IPS-18c (cell line): ENCODE measurements around the gene NKIRAS1.
"Not testable (repeated sequence)": the region's sequence is repeated elsewhere in the genome, so short reads cannot be mapped to it uniquely, and the experiment has no call there.

Source experiments
- H3K4me3 ChIP-seq: 2 replicates; pipeline ENCODE4 v1.7.0; 2013; ENCODE audit warnings: low read depth, mild to moderate bottlenecking, low read length, moderate library complexity; ENCODE audit not compliant: insufficient read depth
- H3K9me3 ChIP-seq: one replicate; pipeline ENCODE4 v1.6.1; 2013; ENCODE audit warnings: mild to moderate bottlenecking, low read length, moderate library complexity; ENCODE audit not compliant: control insufficient read depth, insufficient read depth

Gene NKIRAS1

DNA sequence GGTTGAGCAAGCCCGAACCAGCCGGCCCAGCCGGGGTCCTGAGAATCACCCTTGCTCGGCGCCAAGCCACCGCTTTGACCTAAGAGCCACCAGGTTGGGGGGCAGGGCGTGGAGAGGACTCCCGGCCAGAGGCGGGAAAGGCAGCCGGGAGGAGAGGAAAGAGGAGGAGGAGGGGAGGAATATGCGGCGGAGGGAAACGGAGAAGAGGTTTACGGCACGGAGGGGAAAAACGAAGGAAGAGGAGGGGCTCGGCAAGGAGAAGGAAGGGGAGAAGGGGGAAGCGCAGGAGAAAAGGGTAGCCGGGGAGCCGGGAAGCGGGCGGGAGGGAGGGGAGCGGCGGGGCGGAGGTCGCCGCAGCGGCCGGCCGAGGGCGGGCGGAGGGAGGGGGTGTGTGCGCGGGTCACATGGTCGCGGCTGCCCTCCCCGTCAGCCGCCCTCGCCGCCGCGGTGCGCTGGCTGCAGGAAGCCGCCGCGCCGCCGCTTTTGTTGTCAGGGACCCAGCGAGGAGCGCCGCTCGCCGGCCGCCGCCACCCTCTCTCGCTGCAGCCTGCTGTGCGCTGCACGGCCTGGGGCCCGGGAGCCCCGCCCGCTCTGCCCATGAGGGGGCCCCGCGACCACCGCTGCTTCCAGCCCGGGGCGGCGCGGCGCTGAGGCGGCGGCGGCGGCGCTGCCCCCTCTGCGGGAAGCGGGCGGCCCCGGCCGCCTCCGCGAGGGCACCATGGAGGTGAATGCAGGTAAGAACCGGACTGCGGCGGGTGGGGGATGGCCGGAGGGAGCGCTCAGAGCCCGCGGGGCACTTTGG, 28.3 kb upstream of the NKIRAS1 start, which contains the start of gene NR1D2:
NR1D2 (plus strand) TSS at position 426 of the 802 bp plus-strand sequence; CDS start at position 719, 293 bp downstream.
- H3K4me3 ChIP-seq, result peak within 1 kb of the TSS; percentile 85
- H3K9me3 ChIP-seq, result no peaks in the 10 kb centered on the region

DNA sequence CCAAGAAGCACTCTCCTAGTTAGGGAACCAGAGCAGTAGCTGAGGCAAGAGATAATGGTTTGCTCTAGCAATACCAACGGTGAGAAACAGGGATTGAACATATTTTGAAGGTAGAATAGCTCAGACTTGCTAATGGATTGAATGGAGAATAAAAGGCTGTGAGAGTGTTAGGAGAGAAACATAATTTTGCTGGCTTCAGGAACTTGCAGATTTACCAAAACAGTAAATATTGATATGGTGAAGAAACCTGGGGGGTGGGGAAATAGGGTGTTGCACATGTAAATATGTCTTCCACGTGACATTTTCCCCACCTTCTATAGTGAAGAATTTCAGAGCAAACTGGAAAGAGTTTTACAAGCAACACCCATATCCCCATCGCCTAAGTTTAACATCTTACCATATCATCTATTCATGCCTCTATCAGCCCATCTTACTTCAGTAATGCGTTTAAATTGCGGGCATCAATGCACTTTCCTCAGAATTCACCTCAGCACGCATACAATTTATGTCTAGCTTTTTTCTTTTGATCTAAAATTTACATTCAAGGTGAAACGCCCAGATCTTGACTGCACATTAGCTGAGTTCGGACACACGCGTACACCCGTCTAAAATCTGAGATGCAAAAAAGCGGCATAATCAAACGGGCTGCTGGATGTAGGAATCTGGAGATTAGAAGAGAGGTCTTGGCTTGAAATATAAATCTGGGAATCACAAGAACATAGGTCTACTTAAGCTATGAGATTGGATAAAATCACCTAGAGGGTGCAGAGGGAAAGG, 27.4 kb upstream of the NKIRAS1 start:
- H3K4me3 ChIP-seq, result peak overlapping the region; percentile 71
- no peaks in the 10 kb centered on the region for H3K9me3 ChIP-seq

DNA sequence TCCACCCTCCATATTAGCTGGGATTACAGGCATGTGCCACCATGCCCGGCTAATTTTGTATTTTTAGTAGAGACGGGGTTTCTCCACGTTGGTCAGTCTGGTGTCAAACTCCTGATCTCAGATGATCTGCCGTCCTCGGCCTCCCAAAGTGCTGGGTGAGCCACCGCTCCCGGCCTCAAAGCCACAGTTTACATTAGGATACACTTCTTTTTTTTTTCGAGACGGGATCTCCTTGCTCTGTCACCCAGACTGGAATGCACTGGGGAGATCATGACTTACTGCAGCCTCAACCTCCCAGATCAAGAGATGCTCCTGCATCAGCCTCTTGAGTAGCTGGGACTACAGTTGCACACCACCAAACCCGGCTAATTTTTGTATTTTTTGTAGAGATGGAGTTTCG, 25.8 kb upstream of the NKIRAS1 start:
- Histone ChIP-seq H3K4me3 (no peak overlapping the region), H3K9me3 (no peaks in the 10 kb centered on the region)

DNA sequence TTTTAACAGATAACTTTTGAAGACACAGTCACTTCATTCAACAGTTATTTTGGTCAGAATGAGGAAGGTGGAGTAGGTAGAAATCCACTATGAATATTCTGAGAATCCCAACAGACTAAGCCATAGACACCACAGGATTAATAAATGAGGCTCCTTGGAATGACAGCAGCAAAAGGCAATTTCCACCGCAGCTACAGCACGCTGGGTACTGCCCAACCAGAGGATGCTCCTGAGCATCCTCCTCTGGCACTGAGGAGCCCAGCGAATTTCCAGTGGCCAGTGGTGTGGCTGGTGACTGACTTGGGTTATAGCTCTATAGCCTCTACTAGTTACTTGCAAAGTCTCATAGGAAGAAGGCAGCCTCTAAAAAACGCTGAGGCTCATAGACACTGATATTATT, 24.6 kb upstream of the NKIRAS1 start:
- Histone ChIP-seq H3K9me3 (no peaks in the 10 kb centered on the region), H3K4me3 (no peak overlapping the region)

DNA sequence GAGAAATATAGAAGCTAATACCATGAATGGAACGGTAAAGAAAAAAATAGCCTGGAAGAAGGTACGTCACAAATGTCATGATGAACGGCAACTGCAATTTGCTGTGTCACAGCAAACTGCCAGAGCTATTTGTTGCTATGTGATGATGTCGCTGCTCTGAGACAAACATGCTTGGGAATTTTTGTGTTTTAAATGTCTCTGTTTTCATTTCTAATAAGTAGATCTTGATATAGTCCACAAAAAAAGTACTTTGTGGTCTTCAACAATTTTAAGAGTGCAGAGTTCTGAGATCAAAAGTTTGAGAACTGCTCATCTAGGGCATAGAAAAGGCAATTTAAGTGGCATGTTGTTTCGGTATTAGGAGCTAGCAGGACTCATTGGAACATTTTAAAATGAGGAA, 24.0 kb upstream of the NKIRAS1 start:
- Histone ChIP-seq H3K4me3 (no peak overlapping the region), H3K9me3 (no peaks in the 10 kb centered on the region)

DNA sequence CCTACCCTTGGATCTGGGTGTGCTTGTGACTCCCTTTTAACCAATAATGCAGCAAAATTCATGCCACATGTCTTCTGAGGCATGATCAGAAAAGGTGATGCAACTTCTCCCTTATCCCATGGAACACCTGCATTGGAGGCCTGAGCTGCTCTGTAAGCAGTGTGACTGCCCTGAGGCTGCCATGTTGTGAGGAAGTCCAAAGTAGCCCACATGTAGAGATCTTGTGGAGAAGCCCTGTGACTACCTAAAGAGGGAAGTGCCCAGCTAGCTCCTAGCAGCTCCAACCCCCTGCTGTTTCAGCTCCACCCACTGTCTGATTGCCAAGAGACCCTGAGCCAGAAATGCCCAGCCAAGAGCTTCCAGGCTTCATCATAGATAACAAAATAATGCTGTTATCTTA, 21.9 kb upstream of the NKIRAS1 start:
- Histone ChIP-seq H3K4me3 (no peak overlapping the region), H3K9me3 (no peaks in the 10 kb centered on the region)

DNA sequence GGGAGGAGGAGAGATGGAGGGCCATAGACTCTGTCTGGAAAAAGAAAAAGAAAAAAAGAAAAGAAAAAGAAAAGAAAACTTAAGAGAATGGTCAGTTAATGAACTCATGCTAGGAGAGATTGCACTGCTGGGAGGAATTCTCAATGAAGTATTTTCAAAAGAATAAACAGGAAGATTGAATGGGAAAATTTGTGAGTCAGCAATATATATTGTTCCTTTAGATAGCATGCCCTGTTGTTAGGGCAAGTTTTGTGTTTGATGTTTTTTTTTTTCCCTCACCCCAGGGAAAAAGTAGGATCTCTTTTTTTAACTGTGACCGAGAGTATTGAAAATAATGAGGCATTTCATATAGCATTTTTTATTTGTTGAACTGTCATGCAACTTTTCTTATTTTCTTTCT, 20.5 kb upstream of the NKIRAS1 start:
- no peak overlapping the region for H3K4me3 ChIP-seq
- H3K9me3 ChIP-seq, result no peaks in the 10 kb centered on the region

DNA sequence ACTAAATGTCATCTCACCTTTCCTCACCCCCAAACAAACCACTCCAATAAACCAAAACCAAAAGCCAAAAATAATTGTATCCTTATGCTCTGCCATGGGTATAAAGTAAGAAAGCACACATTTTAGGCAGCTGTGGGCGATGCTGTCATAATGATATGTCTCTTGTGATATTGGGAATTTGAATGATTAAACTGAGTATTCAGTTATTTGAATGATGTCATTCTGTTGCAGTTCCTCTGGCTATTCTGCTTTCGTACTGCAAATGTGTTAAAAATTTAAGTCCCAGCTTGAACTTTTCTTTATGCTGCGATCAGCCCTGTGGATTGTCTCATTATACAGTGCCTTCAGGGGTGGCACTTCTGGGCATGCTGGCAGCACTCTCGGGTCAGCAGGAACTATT, 17.5 kb upstream of the NKIRAS1 start:
- no peak overlapping the region for H3K4me3 ChIP-seq
- H3K9me3 ChIP-seq, result no peaks in the 10 kb centered on the region

DNA sequence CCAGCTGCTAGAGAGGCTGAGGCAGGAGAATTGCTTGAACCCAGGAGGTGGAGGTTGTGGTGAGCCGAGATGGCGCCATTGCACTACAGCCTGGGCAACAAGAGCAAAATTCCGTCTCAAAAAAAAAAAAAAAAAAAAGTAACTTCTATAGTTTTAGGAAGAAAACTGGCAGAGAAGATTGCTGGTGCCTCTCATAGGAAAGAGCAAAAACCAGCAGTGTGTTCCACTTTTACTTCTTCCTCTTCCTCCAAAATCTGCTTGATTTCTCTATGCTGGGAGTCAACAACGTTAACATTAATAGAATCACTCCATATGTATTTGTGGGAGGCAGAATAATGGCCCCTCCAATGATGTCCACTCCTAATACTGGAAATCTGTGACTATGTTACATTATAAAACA, 15.8 kb upstream of the NKIRAS1 start:
- Histone ChIP-seq H3K9me3 (no peaks in the 10 kb centered on the region), H3K4me3 (no peak overlapping the region)

DNA sequence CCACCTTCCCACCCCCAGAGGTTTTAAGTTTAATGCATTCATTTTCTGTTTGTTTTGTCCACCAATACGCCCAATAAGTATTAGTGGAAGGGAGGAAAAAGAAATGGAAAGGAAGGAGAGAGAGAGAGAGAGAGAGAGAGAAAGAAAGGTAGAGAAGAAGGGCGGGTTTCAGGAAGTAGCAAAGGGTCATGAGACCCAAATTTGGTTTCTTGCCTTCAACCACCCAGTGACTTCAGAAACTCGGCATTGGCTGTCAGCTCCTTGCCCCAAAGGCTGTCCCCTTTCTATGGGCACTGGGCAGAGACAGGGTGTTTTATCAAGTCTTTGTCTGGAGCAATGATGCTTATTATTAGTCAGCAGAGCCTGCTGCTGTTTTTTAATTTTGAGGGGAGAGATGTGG, 14.8 kb upstream of the NKIRAS1 start:
- H3K4me3 ChIP-seq, result no peak overlapping the region
- H3K9me3 ChIP-seq, result no peaks in the 10 kb centered on the region

DNA sequence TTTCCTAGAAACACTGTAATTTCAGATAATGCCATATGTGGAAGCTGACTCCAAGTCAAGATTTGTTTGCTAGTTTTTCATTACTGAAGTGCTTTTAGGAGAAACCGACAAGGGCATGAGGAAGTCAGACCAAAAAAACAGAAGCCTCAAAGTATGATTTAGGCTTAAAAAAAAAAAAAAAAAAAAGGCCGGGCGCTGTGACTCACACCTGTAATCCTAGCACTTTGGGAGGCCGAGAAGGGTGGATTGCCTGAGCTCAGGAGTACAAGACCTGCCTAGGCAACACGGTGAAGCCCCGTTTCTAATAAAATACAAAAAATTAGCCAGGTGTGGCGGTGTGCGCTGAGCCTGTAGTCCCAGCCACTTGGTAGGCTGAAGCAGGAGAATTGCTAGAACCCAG, 11.7 kb upstream of the NKIRAS1 start:
- no peaks in the 10 kb centered on the region for H3K9me3 ChIP-seq
- no peak overlapping the region for H3K4me3 ChIP-seq

DNA sequence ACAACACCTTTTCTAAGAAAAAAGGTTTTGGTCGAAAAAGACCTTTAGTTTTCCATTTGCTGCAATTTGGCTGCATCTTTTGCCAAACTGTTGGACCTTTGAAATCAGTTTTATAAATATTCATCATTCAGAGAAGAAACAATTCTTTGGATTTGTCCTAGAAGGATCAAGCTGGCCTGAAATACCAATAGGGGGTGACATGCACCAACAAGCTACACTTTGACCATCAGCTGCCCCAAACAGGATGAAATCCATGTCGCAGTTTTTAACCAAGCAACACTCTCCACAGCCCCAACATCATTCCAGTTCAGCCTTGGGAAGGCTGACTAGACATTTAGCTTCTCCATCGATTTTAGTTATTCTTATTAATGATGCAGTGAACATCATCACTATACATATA, 9.9 kb upstream of the NKIRAS1 start:
- no peak overlapping the region for H3K4me3 ChIP-seq
- H3K9me3 ChIP-seq, result no peaks in the 10 kb centered on the region

DNA sequence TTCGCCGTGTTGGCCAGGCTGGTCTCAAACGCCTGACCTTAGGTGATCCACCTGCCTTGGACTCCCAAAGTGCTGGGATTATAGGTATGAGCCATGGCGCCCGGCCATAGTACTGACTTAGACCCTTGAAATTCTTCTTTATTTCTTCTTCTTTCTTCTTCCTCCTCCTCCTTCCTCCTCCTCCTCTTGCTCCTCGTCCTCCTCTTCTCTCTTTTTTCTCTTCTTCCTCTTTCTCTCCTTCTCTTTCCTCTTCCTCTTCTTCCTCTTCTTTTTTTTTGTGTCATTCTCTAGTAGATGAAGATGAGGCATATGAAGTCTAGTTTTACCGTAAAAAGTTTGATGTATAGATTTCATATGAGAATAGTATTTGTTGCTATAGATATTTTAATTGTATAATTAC, 9.5 kb upstream of the NKIRAS1 start:
- Histone ChIP-seq H3K9me3 (no peaks in the 10 kb centered on the region), H3K4me3 (no peak overlapping the region)

DNA sequence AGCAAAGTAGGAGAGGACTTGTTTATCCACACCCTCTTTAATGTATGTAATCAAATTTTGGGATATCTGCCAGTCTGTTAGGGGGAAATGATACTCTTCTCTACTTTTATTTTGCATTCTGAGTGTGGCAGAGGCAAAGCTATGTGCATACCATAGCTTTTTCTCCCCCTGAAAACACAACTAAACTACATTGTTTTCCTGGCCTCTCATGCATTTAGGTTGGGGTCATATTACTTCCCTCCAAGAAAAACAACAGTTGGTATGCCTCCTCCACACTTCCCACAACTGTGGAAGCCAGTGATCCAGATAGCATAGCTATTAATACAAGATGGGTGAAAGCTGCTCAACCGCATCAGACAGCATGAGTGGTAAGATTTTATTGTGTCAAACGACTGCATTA, 7.0 kb upstream of the NKIRAS1 start:
- H3K4me3 ChIP-seq, result no peak overlapping the region
- no peaks in the 10 kb centered on the region for H3K9me3 ChIP-seq

DNA sequence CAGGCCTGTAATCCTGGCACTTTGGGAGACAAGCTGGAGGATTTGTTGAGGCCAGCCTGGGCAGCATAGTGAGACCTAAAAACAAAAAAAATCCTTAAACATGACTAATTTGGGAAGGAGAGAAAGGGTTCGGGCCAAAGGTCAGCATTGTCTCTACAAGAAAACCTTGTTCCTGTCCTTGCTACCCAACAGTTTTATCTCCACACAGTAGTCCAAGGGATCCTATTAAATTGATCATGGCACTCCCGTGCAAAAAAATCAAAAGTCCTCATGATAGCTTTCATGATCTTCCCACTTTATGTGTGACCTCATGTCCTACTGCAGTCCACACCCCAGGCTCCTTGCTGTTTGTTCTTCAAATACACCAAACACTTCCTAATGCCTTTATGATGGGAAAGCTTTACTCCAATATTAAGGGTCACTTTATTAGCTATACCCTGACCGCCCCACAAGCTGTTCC, 4.3 kb upstream of the NKIRAS1 start:
- H3K4me3 ChIP-seq, result no peak overlapping the region
- H3K9me3 ChIP-seq, result no peaks in the 10 kb centered on the region

DNA sequence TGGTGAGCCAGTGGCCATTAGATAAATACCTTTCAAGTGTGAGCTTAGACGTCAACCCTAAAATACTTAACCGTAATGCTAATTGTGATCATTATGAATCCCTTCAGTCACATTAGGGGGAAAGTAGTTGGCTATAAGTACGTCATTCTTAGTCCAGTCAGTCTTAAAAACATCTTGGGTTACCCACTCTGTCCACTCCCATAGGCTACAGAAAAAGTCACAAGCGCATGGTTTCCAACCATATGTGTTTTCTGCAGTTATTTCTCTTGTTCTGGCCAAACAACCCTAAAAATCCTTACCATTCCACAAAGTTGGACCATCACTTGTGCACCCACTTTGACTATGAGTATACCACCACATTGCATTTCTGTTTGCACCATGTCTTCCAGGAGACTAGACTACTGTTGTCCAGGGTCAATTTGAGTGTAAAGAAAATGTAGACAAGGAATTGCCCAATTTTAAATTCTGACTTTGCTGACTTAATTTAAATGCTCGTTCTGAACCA, 3.4 kb upstream of the NKIRAS1 start:
- H3K9me3 ChIP-seq, result no peaks in the 10 kb centered on the region
- no peak overlapping the region for H3K4me3 ChIP-seq

DNA sequence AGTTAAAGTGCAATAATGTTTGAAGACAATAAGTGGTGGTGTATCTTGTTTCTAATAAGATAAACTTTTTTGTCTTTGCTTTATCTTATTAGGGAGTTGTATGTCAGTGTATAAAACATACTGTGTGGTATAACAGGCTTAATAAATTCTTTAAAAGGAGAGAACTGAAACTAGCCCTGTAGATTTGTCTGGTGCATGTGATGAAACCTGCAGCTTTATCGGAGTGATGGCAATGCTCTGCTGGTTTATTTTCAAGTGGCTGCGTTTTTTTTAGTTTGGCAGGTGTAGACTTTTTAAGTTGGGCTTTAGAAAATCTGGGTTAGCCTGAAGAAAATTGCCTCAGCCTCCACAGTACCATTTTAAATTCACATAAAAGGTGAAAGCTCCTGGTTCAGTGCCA, 2.8 kb upstream of the NKIRAS1 start:
- Histone ChIP-seq H3K4me3 (no peak overlapping the region), H3K9me3 (no peaks in the 10 kb centered on the region)

DNA sequence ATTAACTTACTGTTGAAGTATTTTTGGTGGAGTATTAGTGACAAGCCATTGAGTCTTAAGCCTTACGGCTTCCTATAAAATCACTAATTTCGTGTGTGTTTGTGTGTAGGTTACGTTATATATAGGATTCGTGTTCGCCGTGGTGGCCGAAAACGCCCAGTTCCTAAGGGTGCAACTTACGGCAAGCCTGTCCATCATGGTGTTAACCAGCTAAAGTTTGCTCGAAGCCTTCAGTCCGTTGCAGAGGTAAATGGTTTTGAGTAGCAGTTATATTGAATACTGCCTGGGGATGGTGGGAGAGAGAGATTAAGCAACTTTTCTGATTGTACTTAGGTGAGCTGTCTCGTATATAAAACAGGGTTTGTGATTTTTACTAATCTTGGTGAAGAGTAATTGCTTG, 1.5 kb upstream of the NKIRAS1 start:
- H3K4me3 ChIP-seq, result peak overlapping the region; percentile 89
- not testable (repeated sequence) for H3K9me3 ChIP-seq
